Measurements from ENCODE around the gene IGLL5. TPM values are rescaled to one million over a fixed set of nuclear protein-coding genes. Genes with fewer than 3 reads are reported as not detected.

The IGLL5 gene
- total RNA-seq, 3 donors from 2014 or later, result 0.79 TPM; not detected in 2

DNA sequence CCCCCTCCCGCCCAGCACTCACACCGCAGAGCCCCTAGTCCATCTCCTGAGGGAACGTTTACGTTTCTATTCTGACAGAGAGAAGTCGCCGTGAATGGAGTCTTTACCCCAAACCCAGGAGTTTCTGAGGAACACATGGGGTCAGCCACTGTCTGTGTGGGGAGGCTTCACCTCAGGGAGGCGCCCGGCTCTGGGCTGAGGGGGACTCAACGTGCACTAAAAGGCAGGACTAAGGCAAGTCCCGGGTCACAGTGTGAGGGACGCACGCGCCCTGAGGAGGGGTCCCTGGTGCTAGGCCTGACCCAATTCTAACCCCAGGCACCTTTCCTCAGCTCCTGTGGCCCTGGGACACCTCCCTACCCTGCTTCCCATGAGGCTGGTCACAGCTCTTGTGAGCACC lies 32.5 kb upstream of the IGLL5 start:
- Mint-ChIP-seq H3K4me1 (ENCODE audit: low read depth) (peaks cover 6% of the 10 kb centered on the region), H3K4me3 (no peak overlapping the region), H3K36me3 (ENCODE audit: insufficient read depth) (no peaks in the 10 kb centered on the region), H3K27me3 (ENCODE audit: low read depth) (no peaks in the 10 kb centered on the region), H3K9me3 (no peaks in the 10 kb centered on the region)
- no peak for ATAC-seq
- DNase-seq, result no peak

DNA sequence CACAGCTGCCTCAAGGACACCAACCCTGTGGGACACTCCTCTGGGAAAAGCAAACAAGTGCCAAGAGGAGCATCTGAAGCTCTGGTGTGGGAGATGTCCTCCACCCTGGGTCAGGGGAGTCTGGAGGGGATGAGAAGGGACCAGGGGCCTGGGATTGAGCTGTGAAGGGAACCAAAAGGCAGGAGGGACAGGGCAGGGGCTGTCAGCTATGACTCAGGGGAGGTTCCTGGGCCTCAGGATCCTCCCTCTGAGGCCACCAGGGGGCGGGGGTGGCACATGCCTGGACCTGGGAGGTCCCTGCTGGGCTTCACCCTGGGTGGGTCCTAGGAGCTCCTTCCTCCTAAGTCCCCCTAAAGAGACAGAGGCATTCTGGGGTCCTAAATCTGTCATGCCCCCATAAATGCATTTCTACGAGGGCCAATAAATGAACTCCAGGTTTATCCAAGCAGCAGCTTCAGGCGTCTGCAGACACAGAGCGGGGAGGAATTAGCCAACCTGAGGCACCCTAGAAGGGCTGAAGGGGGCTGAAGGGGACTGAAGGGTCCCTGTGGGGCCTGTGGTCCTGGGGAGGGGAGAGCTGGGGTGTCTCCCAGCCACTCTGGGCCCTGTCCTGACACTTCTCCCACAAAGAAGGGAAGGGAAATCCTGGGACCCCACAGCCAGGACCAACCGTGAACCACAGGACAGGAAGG lies 31.9 kb upstream of the IGLL5 start:
- H3K36me3 Mint-ChIP-seq (ENCODE audit: insufficient read depth), result no peaks in the 10 kb centered on the region
- peak in 1 of 2 donors; percentile 40 for ATAC-seq
- no peak for DNase-seq
- H3K4me1 Mint-ChIP-seq (ENCODE audit: low read depth), result peaks cover 6% of the 10 kb centered on the region
- no peak overlapping the region for H3K4me3 Mint-ChIP-seq
- no peaks in the 10 kb centered on the region for H3K9me3 Mint-ChIP-seq
- H3K27me3 Mint-ChIP-seq (ENCODE audit: low read depth), result no peaks in the 10 kb centered on the region

DNA sequence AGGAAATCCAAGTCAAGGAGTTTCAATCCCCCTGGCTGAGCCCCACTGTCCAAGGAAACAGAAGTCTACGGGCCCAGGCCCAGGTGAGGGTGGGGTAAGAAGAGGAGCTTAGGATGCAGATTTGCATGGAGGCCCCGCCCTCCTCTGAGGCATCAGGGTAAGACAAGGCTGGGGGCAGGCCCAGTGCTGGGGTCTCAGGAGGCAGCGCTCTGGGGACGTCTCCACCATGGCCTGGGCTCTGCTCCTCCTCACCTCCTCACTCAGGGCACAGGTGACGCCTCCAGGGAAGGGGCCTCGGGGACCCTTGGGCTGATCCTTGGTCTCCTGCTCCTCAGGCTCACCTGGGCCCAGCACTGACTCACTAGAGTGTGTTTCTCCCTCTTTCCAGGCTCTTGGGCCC lies 31.3 kb upstream of the IGLL5 start:
- ATAC-seq (no peak), DNase-seq (no peak)
- Mint-ChIP-seq H3K9me3 (no peaks in the 10 kb centered on the region), H3K36me3 (ENCODE audit: insufficient read depth) (no peaks in the 10 kb centered on the region), H3K4me3 (no peak overlapping the region), H3K4me1 (ENCODE audit: low read depth) (peaks cover 6% of the 10 kb centered on the region), H3K27me3 (ENCODE audit: low read depth) (no peaks in the 10 kb centered on the region)

DNA sequence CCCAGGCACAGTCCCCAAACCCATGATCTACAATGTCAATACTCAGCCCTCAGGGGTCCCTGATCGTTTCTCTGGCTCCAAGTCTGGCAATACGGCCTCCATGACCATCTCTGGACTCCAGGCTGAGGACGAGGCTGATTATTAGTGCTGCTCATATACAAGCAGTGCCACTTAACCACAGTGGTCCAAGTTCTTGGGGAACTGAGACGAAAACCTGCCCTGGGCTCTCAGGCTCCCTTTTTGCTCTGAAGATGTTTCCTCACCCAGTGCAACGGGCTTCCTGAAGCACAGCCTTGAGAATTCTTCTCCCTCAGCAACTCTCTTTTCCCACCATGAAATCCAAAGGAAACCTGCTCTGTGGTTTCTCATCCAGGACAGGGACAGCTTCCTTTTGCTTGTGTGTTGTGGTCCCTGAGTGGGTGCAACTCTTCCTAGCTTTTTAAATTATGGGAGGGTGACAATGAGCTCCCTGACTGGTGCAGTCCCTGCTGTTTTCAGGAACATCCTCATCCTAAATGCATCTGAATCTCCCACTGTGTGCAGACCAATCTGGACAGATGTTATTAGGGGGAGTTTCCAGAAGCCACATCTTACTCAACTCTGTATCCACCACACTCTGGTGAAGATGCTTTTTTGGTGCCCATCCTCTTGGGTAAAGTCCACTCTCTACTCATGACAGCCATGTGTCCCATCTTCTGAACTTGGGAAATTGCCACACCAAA lies 30.6 kb upstream of the IGLL5 start:
- no peaks in the 10 kb centered on the region for H3K27me3 Mint-ChIP-seq (ENCODE audit: low read depth)
- H3K4me3 Mint-ChIP-seq, result no peak overlapping the region
- ATAC-seq (no peak), DNase-seq (no peak)
- peaks cover 6% of the 10 kb centered on the region for H3K4me1 Mint-ChIP-seq (ENCODE audit: low read depth)
- no peaks in the 10 kb centered on the region for H3K9me3 Mint-ChIP-seq
- no peaks in the 10 kb centered on the region for H3K36me3 Mint-ChIP-seq (ENCODE audit: insufficient read depth)

DNA sequence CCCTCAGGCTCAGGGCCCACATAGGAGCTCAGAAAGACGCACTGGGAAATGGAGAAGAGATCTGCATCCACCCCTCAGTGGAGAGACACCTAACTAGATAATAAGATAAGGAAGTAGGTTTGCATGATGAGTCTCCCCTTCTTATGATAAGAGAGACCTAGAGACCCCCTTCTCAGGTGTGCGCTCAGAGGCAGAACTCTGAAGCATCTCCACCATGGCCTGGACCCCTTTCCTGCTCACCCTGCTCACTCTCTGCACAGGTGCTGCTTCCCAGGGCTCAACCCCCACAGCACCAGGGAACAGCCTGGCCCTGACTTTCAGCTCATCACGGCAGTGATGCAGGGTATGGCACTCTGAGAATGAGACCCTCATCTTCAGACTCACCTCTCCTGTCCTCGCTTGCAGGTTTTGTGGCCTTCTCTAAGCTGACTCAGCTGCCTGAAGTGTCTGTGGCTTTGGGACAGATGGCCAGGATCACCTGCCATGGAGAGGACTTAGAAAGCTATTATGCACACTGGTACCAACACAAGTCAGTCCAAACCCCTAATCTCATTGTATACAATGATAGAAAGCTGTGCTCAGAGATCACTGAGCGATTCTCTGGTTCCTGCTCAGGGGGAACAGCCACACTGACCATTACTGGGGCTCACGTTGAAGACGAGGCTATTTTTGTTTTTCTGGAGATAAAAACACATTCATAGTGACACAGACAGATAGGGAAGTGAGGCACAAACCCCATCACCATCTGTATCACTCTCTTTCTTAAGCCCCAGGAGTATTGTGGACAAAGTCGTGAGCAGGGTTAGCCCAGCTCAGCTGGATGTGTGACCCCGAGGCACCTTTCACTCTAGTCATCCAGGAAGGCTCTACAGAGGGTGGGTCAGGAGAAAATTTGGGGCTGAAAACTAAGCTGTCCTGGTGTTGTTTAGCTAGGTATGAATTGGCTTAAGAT lies 29.7 kb upstream of the IGLL5 start:
- H3K9me3 Mint-ChIP-seq, result no peaks in the 10 kb centered on the region
- no peaks in the 10 kb centered on the region for H3K36me3 Mint-ChIP-seq (ENCODE audit: insufficient read depth)

DNA sequence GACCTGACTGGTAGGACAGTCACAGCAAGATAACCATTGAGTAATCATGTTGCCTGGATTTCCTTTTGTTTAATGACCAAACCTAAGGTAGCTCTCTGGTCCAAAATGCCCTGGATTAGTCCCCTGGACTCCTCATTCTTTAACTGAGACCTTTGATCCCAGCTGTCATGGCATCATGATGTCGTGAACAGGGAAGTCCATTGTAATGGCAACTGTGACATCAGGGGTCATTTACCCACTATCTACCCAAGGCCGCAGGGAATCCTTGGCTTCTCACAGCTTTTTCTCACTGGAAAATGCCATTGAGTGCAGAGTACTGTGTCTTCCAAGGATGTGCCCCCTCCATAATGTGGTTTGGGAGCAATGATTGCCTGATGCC lies 29.1 kb upstream of the IGLL5 start:
- ATAC-seq, result no peak
- DNase-seq, result no peak
- H3K9me3 Mint-ChIP-seq, result no peaks in the 10 kb centered on the region
- no peak overlapping the region for H3K4me3 Mint-ChIP-seq
- no peaks in the 10 kb centered on the region for H3K36me3 Mint-ChIP-seq (ENCODE audit: insufficient read depth)
- H3K27me3 Mint-ChIP-seq (ENCODE audit: low read depth), result no peaks in the 10 kb centered on the region
- H3K4me1 Mint-ChIP-seq (ENCODE audit: low read depth), result peaks cover 13% of the 10 kb centered on the region

More for the DNA sequence above, 29.7 kb upstream of the IGLL5 start:
- Mint-ChIP-seq H3K4me1 (ENCODE audit: low read depth) (peaks cover 6% of the 10 kb centered on the region), H3K4me3 (no peak overlapping the region), H3K27me3 (ENCODE audit: low read depth) (no peaks in the 10 kb centered on the region)
- DNase-seq (no peak), ATAC-seq (no peak)

DNA sequence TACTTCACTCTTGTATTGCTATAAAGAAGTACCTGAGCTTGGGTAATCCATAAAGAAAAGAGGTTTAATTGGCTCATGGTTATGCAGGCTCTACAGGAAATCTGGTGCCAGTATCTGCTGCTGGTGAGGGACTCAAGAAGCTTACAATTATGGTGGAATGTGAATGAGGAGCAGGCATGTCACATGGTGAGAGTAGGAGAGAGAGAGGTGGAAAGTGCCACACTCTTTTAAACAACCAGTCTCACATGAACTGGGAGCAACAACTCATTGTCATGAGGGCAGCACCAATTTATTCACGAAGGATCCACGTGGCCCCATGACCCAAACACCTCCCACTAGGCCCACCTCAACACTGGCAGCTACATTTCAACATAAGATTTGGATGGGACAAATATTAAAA lies 24.6 kb upstream of the IGLL5 start:
- Mint-ChIP-seq H3K27me3 (ENCODE audit: low read depth) (no peaks in the 10 kb centered on the region), H3K36me3 (ENCODE audit: insufficient read depth) (no peaks in the 10 kb centered on the region), H3K9me3 (no peaks in the 10 kb centered on the region)

DNA sequence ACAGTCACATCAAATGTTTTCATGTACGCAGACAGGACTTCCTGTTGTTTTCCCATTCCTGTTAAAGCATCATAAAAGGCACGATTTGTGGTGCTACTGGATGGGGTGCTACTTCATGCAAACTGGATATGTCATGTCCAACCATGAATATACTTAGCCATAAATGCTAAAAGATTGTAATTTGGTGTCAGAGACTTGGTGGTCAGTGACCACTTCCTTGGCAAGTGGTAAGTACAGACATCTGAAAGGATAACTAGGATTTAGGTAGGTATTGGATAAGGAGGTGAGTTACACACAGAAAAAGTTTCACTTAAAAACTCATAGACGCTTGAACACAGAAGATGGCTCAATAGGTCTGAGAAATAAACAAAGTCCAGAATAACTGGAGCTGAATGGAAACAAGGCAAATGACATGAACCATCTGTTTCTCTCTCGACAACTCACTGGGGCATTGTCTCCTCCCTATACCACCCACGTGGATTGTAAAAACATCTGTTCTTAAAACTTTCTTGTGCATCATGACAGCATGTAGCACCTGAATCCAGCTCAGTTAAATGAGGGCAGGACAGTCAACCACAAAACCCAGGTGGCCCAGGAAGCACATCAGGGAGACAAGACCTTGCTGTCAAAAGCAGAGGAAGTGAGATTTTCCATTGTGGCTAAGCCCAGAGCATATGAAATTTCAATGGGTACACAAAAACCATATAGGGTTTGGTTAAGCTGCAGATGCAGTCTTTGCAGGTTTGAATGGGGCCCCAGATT lies 22.1 kb upstream of the IGLL5 start:
- no peaks in the 10 kb centered on the region for H3K27me3 Mint-ChIP-seq (ENCODE audit: low read depth)
- H3K4me1 Mint-ChIP-seq (ENCODE audit: low read depth), result peaks cover 39% of the 10 kb centered on the region
- no peaks in the 10 kb centered on the region for H3K36me3 Mint-ChIP-seq (ENCODE audit: insufficient read depth)
- H3K4me3 Mint-ChIP-seq, result no peak overlapping the region
- ATAC-seq, result peak; percentile 67 to 71
- H3K9me3 Mint-ChIP-seq, result no peaks in the 10 kb centered on the region
- no peak for DNase-seq

More for the DNA sequence above, 24.6 kb upstream of the IGLL5 start:
- Mint-ChIP-seq H3K4me1 (ENCODE audit: low read depth) (peaks cover 39% of the 10 kb centered on the region), H3K4me3 (no peak overlapping the region)
- DNase-seq (no peak), ATAC-seq (no peak)

DNA sequence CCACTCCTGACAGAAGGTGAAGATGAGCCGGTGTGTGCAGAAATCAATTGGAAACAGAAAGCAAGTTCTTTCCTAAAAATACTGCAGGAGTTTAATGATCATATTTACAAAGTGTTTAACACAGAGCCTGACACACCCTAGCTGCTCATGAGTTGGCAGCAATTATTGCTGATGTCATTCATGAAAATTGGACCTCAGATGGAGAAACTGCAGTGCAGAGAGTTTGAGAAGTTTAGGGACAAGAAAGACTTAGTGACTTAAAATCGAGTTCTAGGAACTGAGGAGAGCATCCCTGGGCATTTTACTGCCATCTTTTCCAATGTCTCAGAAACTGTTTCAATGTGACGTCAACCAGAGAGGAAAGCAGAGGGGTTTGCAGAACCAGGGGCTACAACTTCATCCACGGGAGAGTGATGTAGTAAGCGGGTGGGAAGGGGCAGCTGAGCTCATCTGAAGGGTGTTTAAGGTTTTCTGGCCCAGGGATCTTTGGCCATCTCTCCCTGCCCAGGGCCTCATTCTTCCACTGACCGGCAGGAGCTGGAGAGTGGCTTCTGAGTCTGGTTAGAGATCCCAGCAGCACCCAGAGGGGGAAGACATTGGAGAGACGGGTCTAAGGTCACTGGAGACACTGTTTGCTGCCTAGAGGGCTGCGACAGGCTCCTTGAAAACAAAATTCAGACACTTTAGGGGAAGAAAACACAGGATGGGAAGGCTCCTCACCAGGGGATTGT lies 21.1 kb upstream of the IGLL5 start:
- ATAC-seq (no peak), DNase-seq (no peak)
- Mint-ChIP-seq H3K27me3 (ENCODE audit: low read depth) (no peaks in the 10 kb centered on the region), H3K9me3 (no peaks in the 10 kb centered on the region), H3K4me3 (no peak overlapping the region), H3K4me1 (ENCODE audit: low read depth) (peaks cover 44% of the 10 kb centered on the region), H3K36me3 (ENCODE audit: insufficient read depth) (no peaks in the 10 kb centered on the region)

DNA sequence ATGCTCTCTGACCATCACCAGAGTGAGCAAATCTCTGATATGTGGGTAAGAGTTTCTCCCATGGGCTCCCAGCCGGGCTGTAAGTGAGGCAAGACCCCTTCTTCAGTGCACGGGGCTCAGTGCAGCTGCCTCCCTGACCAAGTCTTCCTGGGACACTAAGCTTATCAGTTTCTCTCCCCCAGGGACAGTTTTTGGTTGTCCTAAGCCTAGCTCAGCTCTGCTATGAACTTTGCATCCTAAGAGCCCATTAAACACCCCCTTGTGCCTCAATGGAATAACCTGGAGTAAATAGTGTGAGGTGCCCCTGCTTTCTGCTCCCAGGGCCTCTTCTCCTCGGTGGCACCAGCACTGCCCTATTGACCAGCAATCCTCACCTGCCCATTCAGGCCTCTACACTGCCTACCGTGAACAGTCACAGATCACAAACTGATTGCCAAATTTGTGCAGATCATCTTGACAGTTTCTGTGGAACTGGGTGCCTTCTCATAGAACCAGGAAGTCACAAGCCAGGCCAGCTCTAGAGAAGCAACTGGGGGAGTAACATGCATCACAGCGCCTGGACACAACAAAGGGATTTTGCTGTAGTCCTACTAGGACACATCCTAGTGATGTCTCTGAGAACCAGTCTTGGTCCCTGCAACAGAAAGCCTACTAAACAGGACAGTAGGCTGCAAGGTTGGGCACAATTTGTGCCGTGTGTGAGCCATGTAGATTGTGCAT lies 19.5 kb upstream of the IGLL5 start:
- Mint-ChIP-seq H3K4me1 (ENCODE audit: low read depth) (peaks cover 42% of the 10 kb centered on the region), H3K9me3 (no peaks in the 10 kb centered on the region), H3K36me3 (ENCODE audit: insufficient read depth) (no peaks in the 10 kb centered on the region), H3K27me3 (ENCODE audit: low read depth) (no peaks in the 10 kb centered on the region), H3K4me3 (no peak overlapping the region)
- ATAC-seq (no peak), DNase-seq (no peak)

DNA sequence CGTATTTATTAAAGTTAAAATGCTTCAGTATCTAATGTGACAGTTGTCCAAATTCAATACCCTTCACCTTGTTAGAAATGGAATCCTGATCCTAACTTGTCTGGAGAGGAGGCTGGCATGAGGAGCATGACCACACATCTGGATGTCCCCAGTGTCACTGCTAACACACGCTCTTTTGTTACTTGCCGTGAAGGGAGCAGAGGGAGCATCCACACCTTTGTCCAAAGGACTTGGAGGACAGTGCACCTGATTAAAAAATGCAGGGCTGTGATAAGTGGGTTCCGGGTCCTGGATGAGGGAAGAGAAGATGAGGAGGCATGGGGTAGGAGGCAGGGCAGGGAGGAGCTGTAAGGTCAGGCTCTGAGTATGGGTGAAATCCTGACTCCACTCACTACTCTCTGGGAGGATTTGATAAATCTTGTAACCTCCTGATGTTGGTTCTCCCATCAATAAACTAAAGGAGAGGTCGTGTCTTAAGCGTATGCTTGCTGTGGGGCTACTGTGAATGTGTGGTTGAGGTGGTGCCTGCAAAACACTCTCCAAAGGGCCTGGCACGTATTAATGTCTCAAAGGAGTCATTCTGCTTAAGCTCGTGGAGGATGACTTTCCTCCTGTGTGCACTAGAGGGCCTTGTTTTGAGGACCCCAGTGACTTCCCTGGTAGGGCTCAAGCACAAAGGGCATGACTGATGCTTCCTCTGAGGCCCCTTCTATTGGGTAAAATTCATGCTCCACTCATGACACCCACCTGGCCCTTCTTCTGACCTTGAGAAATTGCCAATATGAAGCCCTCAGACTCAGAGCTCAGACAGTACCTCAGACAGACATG lies 16.8 kb upstream of the IGLL5 start:
- Mint-ChIP-seq H3K4me1 (ENCODE audit: low read depth) (peaks cover 16% of the 10 kb centered on the region), H3K9me3 (peaks cover 14% of the 10 kb centered on the region), H3K4me3 (no peak overlapping the region), H3K36me3 (ENCODE audit: insufficient read depth) (peaks cover 2% of the 10 kb centered on the region), H3K27me3 (ENCODE audit: low read depth) (no peaks in the 10 kb centered on the region)
- no peak for DNase-seq
- no peak for ATAC-seq

DNA sequence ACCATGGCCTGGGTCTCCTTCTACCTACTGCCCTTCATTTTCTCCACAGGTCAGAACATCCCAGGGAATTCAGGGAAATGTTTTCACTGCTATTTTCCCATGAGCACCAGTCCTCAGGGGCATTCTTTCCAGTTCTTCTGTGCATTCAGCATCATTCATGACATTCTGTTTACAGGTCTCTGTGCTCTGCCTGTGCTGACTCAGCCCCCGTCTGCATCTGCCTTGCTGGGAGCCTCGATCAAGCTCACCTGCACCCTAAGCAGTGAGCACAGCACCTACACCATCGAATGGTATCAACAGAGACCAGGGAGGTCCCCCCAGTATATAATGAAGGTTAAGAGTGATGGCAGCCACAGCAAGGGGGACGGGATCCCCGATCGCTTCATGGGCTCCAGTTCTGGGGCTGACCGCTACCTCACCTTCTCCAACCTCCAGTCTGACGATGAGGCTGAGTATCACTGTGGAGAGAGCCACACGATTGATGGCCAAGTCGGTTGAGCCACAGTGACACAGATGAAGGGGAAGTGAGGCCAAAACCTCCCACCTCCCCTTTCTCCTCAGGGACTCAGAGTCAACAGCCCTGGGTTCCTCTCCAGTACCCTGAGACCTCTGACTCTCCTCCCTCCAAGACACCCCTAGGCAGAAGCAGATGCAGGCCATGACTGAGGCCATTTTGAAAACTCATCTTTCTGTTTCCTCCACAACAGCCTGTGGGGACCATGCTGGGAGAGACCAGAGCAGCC lies 15.9 kb upstream of the IGLL5 start:
- no peaks in the 10 kb centered on the region for H3K27me3 Mint-ChIP-seq (ENCODE audit: low read depth)

More for the DNA sequence above, 15.9 kb upstream of the IGLL5 start:
- Mint-ChIP-seq H3K9me3 (peaks cover 14% of the 10 kb centered on the region), H3K4me1 (ENCODE audit: low read depth) (peaks cover 8% of the 10 kb centered on the region), H3K36me3 (ENCODE audit: insufficient read depth) (peaks cover 2% of the 10 kb centered on the region), H3K4me3 (no peak overlapping the region)
- DNase-seq (no peak), ATAC-seq (no peak)

All from activated T-cell treated with anti-CD3 and anti-CD28 coated beads, Interleukin-2, amount 50 U/mL, for 4 hours (primary cell).